OCI-LY3 (cell line): ENCODE measurements around the gene SMIM17.

ENCODE experiments used
- EZH2phosphoT487 ChIP-seq: fragments of 200-600 bp; shearing (Covaris generic); IDR thresholded peaks from 2 replicates; pipeline ENCODE4 v1.6.1; 2018; ENCODE audit warnings: antibody characterized with exemption, mixed run types, low read depth
- TF ChIP-seq, protein P1 (sequence below): fragments of 200-600, 300-600 bp; sonication (generic); IDR thresholded peaks from 2 replicates; pipeline ENCODE4 v1.5.1; 2014; ENCODE audit warnings: antibody characterized with exemption, low read length, low read depth

DNA sequence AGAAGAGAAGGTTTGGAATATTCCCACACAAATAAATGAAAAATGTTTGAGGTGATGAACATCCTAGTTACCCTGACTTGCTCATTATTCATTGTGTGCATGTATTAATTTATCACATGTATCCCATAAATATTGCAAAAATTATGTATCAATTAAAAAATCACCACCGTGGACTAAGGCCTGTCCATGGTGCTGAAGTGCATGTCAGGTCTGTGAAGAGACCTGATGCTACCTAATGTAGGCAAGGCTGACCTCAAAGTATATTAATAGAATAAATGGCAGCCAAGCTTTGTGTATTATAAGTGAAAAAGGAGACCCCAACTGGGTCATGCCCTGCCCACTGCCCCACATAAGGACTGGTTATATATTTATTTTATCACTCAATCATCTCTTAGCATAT is 63.0 kb downstream of the SMIM17 start:
- TF ChIP-seq, protein P1, sequence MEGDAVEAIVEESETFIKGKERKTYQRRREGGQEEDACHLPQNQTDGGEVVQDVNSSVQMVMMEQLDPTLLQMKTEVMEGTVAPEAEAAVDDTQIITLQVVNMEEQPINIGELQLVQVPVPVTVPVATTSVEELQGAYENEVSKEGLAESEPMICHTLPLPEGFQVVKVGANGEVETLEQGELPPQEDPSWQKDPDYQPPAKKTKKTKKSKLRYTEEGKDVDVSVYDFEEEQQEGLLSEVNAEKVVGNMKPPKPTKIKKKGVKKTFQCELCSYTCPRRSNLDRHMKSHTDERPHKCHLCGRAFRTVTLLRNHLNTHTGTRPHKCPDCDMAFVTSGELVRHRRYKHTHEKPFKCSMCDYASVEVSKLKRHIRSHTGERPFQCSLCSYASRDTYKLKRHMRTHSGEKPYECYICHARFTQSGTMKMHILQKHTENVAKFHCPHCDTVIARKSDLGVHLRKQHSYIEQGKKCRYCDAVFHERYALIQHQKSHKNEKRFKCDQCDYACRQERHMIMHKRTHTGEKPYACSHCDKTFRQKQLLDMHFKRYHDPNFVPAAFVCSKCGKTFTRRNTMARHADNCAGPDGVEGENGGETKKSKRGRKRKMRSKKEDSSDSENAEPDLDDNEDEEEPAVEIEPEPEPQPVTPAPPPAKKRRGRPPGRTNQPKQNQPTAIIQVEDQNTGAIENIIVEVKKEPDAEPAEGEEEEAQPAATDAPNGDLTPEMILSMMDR: no peak
- no peak for TF ChIP-seq EZH2phosphoT487
